Retinal pigment epithelial cell (primary cell): ENCODE measurements around the gene TBPL2.
A peak's percentile ranks its signal among the peaks of the same experiment; 100 is the strongest.

Experiments used
- DNase-seq: peaks from one replicate; pipeline ENCODE4 v3.0.0-alpha.2; 2010; ENCODE audit warnings: low read depth
- H3K4me3 ChIP-seq: 2 replicates; pipeline ENCODE4 v1.5.1; 2011; ENCODE audit warnings: mild to moderate bottlenecking, low read length, control low read depth, moderate library complexity
- CTCF ChIP-seq: conservative IDR thresholded peaks from 2 replicates; pipeline ENCODE4 v1.5.1; 2011; ENCODE audit warnings: low read depth, low read length, control low read depth, inconsistent platforms

TBPL2 gene

GRCh38 chr14:55441286-55441685 lies 870 bp upstream of the TBPL2 start:
- no peak overlapping the region for H3K4me3 ChIP-seq
- no peak for TF ChIP-seq CTCF
- DNase-seq: no peak

GRCh38 chr14:55438066-55438683 lies 2.2 kb downstream of the TBPL2 start:
- no peak for DNase-seq
- TF ChIP-seq CTCF: peak; percentile 71
- no peak overlapping the region for H3K4me3 ChIP-seq

GRCh38 chr14:55436931-55437330 lies 3.5 kb downstream of the TBPL2 start:
- no peak overlapping the region for H3K4me3 ChIP-seq
- DNase-seq: no peak
- no peak for TF ChIP-seq CTCF

- no peak for TF ChIP-seq CTCF
- DNase-seq: no peak
- no peak overlapping the region for H3K4me3 ChIP-seq
These were observed 3.9 kb downstream of the TBPL2 start for GRCh38 chr14:55436519-55436918.

- no peak overlapping the region for H3K4me3 ChIP-seq
- TF ChIP-seq CTCF: no peak
- no peak for DNase-seq
These were observed 5.6 kb downstream of the TBPL2 start for GRCh38 chr14:55434805-55435174.

- H3K4me3 ChIP-seq: no peak overlapping the region
- no peak for DNase-seq
- TF ChIP-seq CTCF: no peak
These were observed 6.3 kb downstream of the TBPL2 start for GRCh38 chr14:55433880-55434804.

- no peak for DNase-seq
- no peak for TF ChIP-seq CTCF
- no peak overlapping the region for H3K4me3 ChIP-seq
These were observed 7.8 kb downstream of the TBPL2 start for GRCh38 chr14:55432628-55433027.
